K562 (cell line): ENCODE results near the gene ATF3. TPM values are rescaled to one million over a fixed set of nuclear protein-coding genes. Genes with fewer than 3 reads are reported as not detected.

Experiments used
- ATAC-seq: fragments of 200-7000 bp; cut with Tn5 transposase; 3 replicates; pipeline ENCODE4 v1.9.1; 2020; ENCODE audit warnings: moderate library complexity
- BruUV-seq: library from RNA; stranded (reverse); fragments of 400-500 nt; replicated peaks from 2 replicates; lab custom pipeline; 2021; lab: Mats Ljungman, UMichigan
- CTCF ChIA-PET: fragments of 300-600 bp; formaldehyde crosslinking; extraction: SDS; loops from one replicate; lab custom pipeline; 2021; ENCODE audit warnings: low intra/inter-chr PET ratio; lab: Yijun Ruan, JAX
- POLR2A ChIA-PET: fragments of 300-600, 350-650 bp; sonication (Branson Sonifier 250); formaldehyde crosslinking; extraction: SDS; loops from one replicate; lab custom pipeline; 2021; ENCODE audit warnings: antibody characterized with exemption, inconsistent platforms; lab: Yijun Ruan, JAX
- DNase-seq, 4 experiments: peaks; one replicate each; pipeline versions ENCODE4 v3.0.0 to v3.0.0-alpha.2; 2011 to 2018; ENCODE audit warnings: low spot score in 3 of 4, mixed read lengths in 3 of 4; ENCODE audit errors: extremely low read depth in 1 of 4
- FAIRE-seq: peaks from 2 replicates; lab custom pipeline; 2011; peaks lifted over from hg19 to GRCh38; lab: Jason Lieb, UNC
- H2AFZ ChIP-seq: 2 replicates; pipeline ENCODE4 v1.6.0; 2011; ENCODE audit warnings: low read depth, low read length, control low read depth, inconsistent platforms
- H3K27ac ChIP-seq: fragments of 200-600 bp; 3 replicates; pipeline ENCODE4 v1.8.0; 2011; ENCODE audit warnings: low read depth, mild to moderate bottlenecking, control low read depth, inconsistent platforms, low read length, moderate library complexity, mixed read lengths; ENCODE audit errors: extremely low read depth
- H3K27me3 ChIP-seq, 2 experiments: fragments of 300-600 bp in 1 of 2; 2 replicates in 1 of 2; 3 replicates in 1 of 2; pipeline versions ENCODE4 v1.6.0 to v1.8.0; 2011; ENCODE audit warnings: inconsistent platforms in 2 of 2, low read length in 2 of 2, mild to moderate bottlenecking in 1 of 2, mixed read lengths in 1 of 2, moderate library complexity in 1 of 2; ENCODE audit not compliant: control insufficient read depth in 2 of 2, insufficient read depth in 2 of 2
- H3K36me3 ChIP-seq: fragments of 300-600 bp; 3 replicates; pipeline ENCODE4 v1.8.0; 2011; ENCODE audit warnings: mild to moderate bottlenecking, low read length, inconsistent platforms; ENCODE audit not compliant: control insufficient read depth, insufficient read depth
- H3K4me1 ChIP-seq, 2 experiments: fragments of 200-600 bp in 1 of 2; replicated peaks in 1 of 2; 2 replicates in 1 of 2; 3 replicates in 1 of 2; pipeline versions ENCODE4 v1.5.1 to v1.8.0; 2011; ENCODE audit warnings: inconsistent platforms in 2 of 2, low read length in 2 of 2, mild to moderate bottlenecking in 1 of 2, mixed read lengths in 1 of 2, moderate library complexity in 1 of 2; ENCODE audit not compliant: control insufficient read depth in 2 of 2, insufficient read depth in 2 of 2
- H3K4me2 ChIP-seq: 2 replicates; pipeline ENCODE4 v1.6.1; 2011; ENCODE audit warnings: low read length, control low read depth, inconsistent platforms, mixed read lengths; ENCODE audit not compliant: insufficient read depth
- H3K4me3 ChIP-seq: fragments of 200-600 bp; sonication (generic), shearing (Covaris generic); 2 replicates; pipeline ENCODE4 v1.5.1; 2016; ENCODE audit warnings: control low read depth, inconsistent platforms
- H3K79me2 ChIP-seq: fragments of 200-600 bp; 3 replicates; pipeline ENCODE4 v1.8.0; 2011; ENCODE audit warnings: low read length, inconsistent platforms; ENCODE audit not compliant: control insufficient read depth, insufficient read depth
- H3K9ac ChIP-seq, 2 experiments: 2 replicates each; pipeline versions ENCODE4 v1.6.0 to v1.6.1; 2011; ENCODE audit warnings: low read depth in 2 of 2, low read length in 2 of 2, control low read depth in 1 of 2, inconsistent platforms in 1 of 2, mild to moderate bottlenecking in 1 of 2, mixed read lengths in 1 of 2; ENCODE audit not compliant: insufficient read depth in 1 of 2
- H3K9me1 ChIP-seq: one replicate; pipeline ENCODE4 v1.6.0; 2011; ENCODE audit warnings: inconsistent platforms, mild to moderate bottlenecking, low read length, moderate library complexity; ENCODE audit not compliant: control insufficient read depth, insufficient read depth
- H3K9me3 ChIP-seq: replicated peaks from 2 replicates; pipeline ENCODE4 v1.5.1; 2011; ENCODE audit warnings: low read depth, low read length, inconsistent platforms; ENCODE audit not compliant: control insufficient read depth, insufficient read depth
- H4K20me1 ChIP-seq: replicated peaks from 2 replicates; pipeline ENCODE4 v1.6.1; 2011; ENCODE audit warnings: low read length, inconsistent platforms, mixed read lengths; ENCODE audit not compliant: control insufficient read depth, insufficient read depth
- ARNT ChIP-seq, 2 experiments: fragments of 450-650 bp; IDR thresholded peaks; 2 replicates each; pipeline ENCODE4 v1.6.1; 2016; ENCODE audit warnings: mild to moderate bottlenecking in 1 of 2
- CREB1 ChIP-seq, 2 experiments: sonication (generic) in 1 of 2; formaldehyde crosslinking in 1 of 2; IDR thresholded peaks; 2 replicates each; pipeline versions ENCODE4 v1.6.1 to v1.8.0; 2012 to 2022; ENCODE audit warnings: inconsistent platforms in 1 of 2, mild to moderate bottlenecking in 1 of 2, missing genetic modification reagents in 1 of 2, moderate library complexity in 1 of 2
- CTBP1 ChIP-seq: fragments of 450-650 bp; IDR thresholded peaks from 2 replicates; pipeline ENCODE4 v1.6.1; 2016; ENCODE audit warnings: borderline replicate concordance
- EP300 ChIP-seq: IDR thresholded peaks from 2 replicates; pipeline ENCODE4 v1.6.1; 2012; ENCODE audit warnings: low read length, improper control_type of control experiment
- GATA2 ChIP-seq: sonication (generic); formaldehyde crosslinking; IDR thresholded peaks from 2 replicates; pipeline ENCODE4 v1.4.0; 2020; ENCODE audit warnings: mild to moderate bottlenecking, missing genetic modification reagents
- HOXB6 ChIP-seq: fragments of 250-450 bp; sonication (Bioruptor Pico); IDR thresholded peaks from 2 replicates; pipeline ENCODE4 v1.5.1; 2022; ENCODE audit warnings: mild to moderate bottlenecking, borderline replicate concordance
- ILF3 ChIP-seq: fragments of 450-650 bp; IDR thresholded peaks from 2 replicates; pipeline ENCODE4 v1.6.1; 2018; ENCODE audit warnings: antibody characterized with exemption, mild to moderate bottlenecking, moderate library complexity, borderline replicate concordance
- KAT8 ChIP-seq: fragments of 450-650 bp; IDR thresholded peaks from 2 replicates; pipeline ENCODE4 v1.6.1; 2016; ENCODE audit warnings: low read depth, mild to moderate bottlenecking
- LCOR ChIP-seq: sonication (generic); formaldehyde crosslinking; IDR thresholded peaks from 2 replicates; pipeline ENCODE4 v1.8.0; 2022; ENCODE audit warnings: mild to moderate bottlenecking, missing genetic modification reagents
- NBN ChIP-seq: fragments of 450-650 bp; IDR thresholded peaks from 2 replicates; pipeline ENCODE4 v1.6.1; 2016; ENCODE audit warnings: low read depth, mild to moderate bottlenecking
- RBM22 ChIP-seq: fragments of 200-400 bp; formaldehyde crosslinking; IDR thresholded peaks from 2 replicates; pipeline ENCODE4 v1.6.1; 2018; ENCODE audit warnings: low read length, low read depth; ENCODE audit not compliant: poor library complexity, severe bottlenecking
- SIX5 ChIP-seq, 2 experiments: IDR thresholded peaks; 2 replicates each; pipeline ENCODE4 v1.6.1; 2011; ENCODE audit warnings: low read length in 2 of 2, borderline replicate concordance in 1 of 2, low read depth in 1 of 2, mild to moderate bottlenecking in 1 of 2, moderate library complexity in 1 of 2; ENCODE audit not compliant: insufficient read depth in 1 of 2
- TCF7L2 ChIP-seq: fragments of 150-350 bp; IDR thresholded peaks from 2 replicates; pipeline ENCODE4 v1.6.1; 2016; ENCODE audit warnings: low read depth, mild to moderate bottlenecking, low read length, moderate library complexity
- TRIM28 ChIP-seq: fragments of 450-650 bp; IDR thresholded peaks from 2 replicates; pipeline ENCODE4 v1.6.1; 2017
- ZNF165 ChIP-seq: fragments of 250-450 bp; sonication (Bioruptor Pico); IDR thresholded peaks from 2 replicates; pipeline ENCODE4 v1.4.0; 2020; ENCODE audit warnings: borderline replicate concordance
- ZNF212 ChIP-seq: fragments of 450-650 bp; formaldehyde crosslinking; IDR thresholded peaks from 2 replicates; pipeline ENCODE4 v1.4.0; 2020; ENCODE audit warnings: mild to moderate bottlenecking
- WGBS: fragments of 100-300 bp; shearing (Covaris generic); methylation state at CpG from one replicate; pipeline ENCODE4 v1.1.6; 2016; ENCODE audit warnings: low coverage, mixed read lengths; ENCODE audit not compliant: insufficient coverage; ENCODE audit errors: missing lambda C conversion rate; 5-methylcytosine and 5-hydroxymethylcytosine counted together
- in situ Hi-C: fragments of 300-500 bp; cut with MboI; formaldehyde crosslinking; loops from 4 replicates; pipeline ENCODE4 v1.15.0; 2018; ENCODE audit warnings: inconsistent platforms, mixed read lengths
- intact Hi-C: fragments of 100-400 bp; cut with micrococcal nuclease; formaldehyde crosslinking; loops from 2 replicates; pipeline ENCODE4 v1.14.2; 2022
- polyA plus RNA-seq, 8 experiments: library from polyadenylated mRNA; depleted of rRNA in 4 of 8; stranded (reverse) in 5 of 8; unstranded in 3 of 8; fragments of >200 nt; fragmentation: Nextera tagmentation in 2 of 8; fragmentation: Illumina TruSeq in 1 of 8; extraction: Ambion mirVana in 2 of 8; extraction: Trizol in 1 of 8; gene quantifications; 2 replicates each; pipeline versions ENCODE4 v1.2.1 to v1.2.3, GENCODE V29; 2011 to 2014; ENCODE audit warnings: inconsistent platforms in 1 of 8, missing spikeins in 1 of 8
- total RNA-seq, 7 experiments: library from RNA; depleted of rRNA in 6 of 7; stranded (reverse); fragments of >200 nt in 6 of 7; fragmentation: Illumina TruSeq in 2 of 7; extraction: Trizol in 2 of 7; gene quantifications; 2 replicates each; pipeline versions ENCODE4 v1.2.1 to v1.2.3, GENCODE V29; 2011 to 2021; ENCODE audit warnings: low replicate concordance in 1 of 7
- TF ChIP-seq, protein P1 (sequence below): fragments of 450-650 bp; formaldehyde crosslinking; IDR thresholded peaks from 2 replicates; pipeline ENCODE4 v1.4.0; 2022; ENCODE audit warnings: missing genetic modification characterization
- TF ChIP-seq, protein P2 (sequence below): IDR thresholded peaks from 2 replicates; pipeline ENCODE4 v1.6.1; 2016; ENCODE audit warnings: missing genetic modification characterization, missing compliant biosample characterization

Gene ATF3
- total and polyA plus RNA-seq, 9 of the 15 experiments (the other 6 are each of a cell fraction or from before 2014, with no cell fraction given) = 3.5 to 28.2 (median 19.8) TPM

DNA sequence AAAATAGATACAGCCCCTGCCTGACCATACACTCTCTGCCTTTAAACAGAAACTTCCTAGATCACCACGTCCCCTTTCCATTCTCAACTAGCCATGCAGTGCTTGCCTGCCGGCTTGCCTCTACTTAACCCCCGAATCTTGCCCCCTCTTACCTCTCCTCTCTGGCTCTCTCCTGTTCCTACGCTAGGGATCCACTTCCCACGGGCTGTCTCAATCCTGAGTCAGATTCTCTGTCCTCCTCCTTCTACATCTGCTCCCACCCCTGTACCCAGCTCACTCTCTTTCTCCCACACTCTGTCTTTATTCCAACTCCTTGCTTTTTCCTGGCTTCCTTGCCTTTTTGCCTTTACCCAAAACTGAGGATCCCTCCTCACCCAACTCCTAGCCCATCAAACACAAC, 29.3 kb downstream of the ATF3 start (continued):
- TF ChIP-seq, protein P1, sequence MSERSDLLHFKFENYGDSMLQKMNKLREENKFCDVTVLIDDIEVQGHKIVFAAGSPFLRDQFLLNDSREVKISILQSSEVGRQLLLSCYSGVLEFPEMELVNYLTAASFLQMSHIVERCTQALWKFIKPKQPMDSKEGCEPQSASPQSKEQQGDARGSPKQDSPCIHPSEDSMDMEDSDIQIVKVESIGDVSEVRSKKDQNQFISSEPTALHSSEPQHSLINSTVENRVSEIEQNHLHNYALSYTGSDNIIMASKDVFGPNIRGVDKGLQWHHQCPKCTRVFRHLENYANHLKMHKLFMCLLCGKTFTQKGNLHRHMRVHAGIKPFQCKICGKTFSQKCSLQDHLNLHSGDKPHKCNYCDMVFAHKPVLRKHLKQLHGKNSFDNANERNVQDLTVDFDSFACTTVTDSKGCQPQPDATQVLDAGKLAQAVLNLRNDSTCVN (CRISPR knock-in tag) = 0 out of 2 replicates have a peak, but pooled peaks have one; percentile 48
- TF ChIP-seq, protein P2, sequence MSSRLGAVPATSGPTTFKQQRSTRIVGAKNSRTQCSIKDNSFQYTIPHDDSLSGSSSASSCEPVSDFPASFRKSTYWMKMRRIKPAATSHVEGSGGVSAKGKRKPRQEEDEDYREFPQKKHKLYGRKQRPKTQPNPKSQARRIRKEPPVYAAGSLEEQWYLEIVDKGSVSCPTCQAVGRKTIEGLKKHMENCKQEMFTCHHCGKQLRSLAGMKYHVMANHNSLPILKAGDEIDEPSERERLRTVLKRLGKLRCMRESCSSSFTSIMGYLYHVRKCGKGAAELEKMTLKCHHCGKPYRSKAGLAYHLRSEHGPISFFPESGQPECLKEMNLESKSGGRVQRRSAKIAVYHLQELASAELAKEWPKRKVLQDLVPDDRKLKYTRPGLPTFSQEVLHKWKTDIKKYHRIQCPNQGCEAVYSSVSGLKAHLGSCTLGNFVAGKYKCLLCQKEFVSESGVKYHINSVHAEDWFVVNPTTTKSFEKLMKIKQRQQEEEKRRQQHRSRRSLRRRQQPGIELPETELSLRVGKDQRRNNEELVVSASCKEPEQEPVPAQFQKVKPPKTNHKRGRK (tag) = peak; percentile 54; the same call in 1 of the 2 replicates
- TF ChIP-seq RBM22 = no peak

DNA sequence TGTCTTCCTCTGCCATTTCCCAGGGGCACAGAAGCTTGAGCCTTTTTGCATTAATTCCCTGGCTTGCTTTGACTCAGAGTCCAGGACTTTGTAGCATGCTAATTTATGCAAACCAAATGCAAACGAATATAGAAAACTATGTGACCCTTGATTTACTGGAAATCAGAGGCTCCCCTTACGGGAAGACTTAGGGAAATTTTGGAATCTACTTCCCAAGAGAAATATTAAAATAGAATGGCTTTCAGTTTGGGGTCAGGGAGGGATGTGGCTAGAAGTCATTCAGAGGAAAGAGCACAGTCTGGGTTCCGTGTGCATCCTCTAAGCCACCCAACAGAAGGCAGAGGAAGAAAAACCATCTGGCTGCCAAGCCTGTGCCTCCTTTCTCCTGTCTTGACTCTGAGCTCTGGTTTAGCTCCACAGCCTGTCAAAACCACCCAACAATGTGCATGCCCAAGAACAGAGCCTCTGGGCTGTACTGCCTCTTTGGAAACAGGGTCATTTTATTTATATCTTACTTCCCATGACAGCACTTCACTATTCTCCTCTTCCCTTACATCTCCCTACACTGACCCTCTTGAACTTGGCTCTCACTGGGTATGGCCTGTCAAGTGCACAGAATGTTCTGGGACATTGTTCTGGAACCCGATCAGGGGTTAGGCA, 30.1 kb downstream of the ATF3 start:
- no peak overlapping the region for H3K4me3 ChIP-seq
- H3K27ac ChIP-seq = no peak overlapping the region
- in situ Hi-C loops = no loop called here
- no peaks in the 10 kb centered on the region for H3K9me1 ChIP-seq
- no peak for FAIRE-seq
- 1% methylated on average over 4 of the region's 4 CpGs for WGBS
- peaks cover 14 to 30% of the 10 kb centered on the region in 2 experiments; a peak in 4 of 5 replicates for H3K4me1 ChIP-seq
- no peak for DNase-seq
- no peak overlapping the region for H2AFZ ChIP-seq
- no peaks in the 10 kb centered on the region for H3K9me3 ChIP-seq
- TF ChIP-seq CREB1 (IDR thresholded peaks at IDR 0.05) (no peak), CREB1 (CRISPR knock-in tag; IDR thresholded peaks at IDR 0.05) (no peak), CTBP1 (no peak), SIX5 (IDR thresholded peaks at IDR 0.05; ENCODE audit: borderline replicate concordance in 1 of 2, insufficient read depth in 1 of 2, low read depth in 1 of 2, low read length in 2 of 2) (no peak), TCF7L2 (no peak), ARNT (IDR thresholded peaks at IDR 0.05) (no peak), TRIM28 (no peak), LCOR (no peak), HOXB6 (CRISPR knock-in tag) (no peak), ZNF212 (CRISPR knock-in tag) (no peak), NBN (no peak), ILF3 (no peak), GATA2 (CRISPR knock-in tag) (no peak), ZNF165 (CRISPR knock-in tag) (no peak), KAT8 (no peak), EP300 (no peak)
- TF ChIP-seq, all 486 proteins: peak for 0
- Histone ChIP-seq H3K79me2 (no peaks in the 10 kb centered on the region), H3K9ac (no peak overlapping the region), H3K4me2 (no peak overlapping the region), H4K20me1 (peaks cover 18% of the 10 kb centered on the region), H3K27me3 (peaks cover 16 to 42% of the 10 kb centered on the region in 2 experiments), H3K36me3 (no peaks in the 10 kb centered on the region)
- intact Hi-C loops = no loop called here
- BruUV-seq = no TSS peak
- ATAC-seq = no peak
- POLR2A ChIA-PET = interaction anchor here (1.0 kb wide), 1 partner anchor 27 kb away, joined by 3 read pairs; no protein-coding TSS in a partner anchor
- CTCF ChIA-PET = no interaction called here
